ENCODE measurements around the gene ZNF787. TPM values are rescaled to one million over a fixed set of nuclear protein-coding genes. Genes with fewer than 3 reads are reported as not detected.

ZNF787 gene
- total and polyA plus RNA-seq, 2 of the 4 experiments (the other 2 are of a cell fraction) = 4.8 to 11.2 TPM

DNA sequence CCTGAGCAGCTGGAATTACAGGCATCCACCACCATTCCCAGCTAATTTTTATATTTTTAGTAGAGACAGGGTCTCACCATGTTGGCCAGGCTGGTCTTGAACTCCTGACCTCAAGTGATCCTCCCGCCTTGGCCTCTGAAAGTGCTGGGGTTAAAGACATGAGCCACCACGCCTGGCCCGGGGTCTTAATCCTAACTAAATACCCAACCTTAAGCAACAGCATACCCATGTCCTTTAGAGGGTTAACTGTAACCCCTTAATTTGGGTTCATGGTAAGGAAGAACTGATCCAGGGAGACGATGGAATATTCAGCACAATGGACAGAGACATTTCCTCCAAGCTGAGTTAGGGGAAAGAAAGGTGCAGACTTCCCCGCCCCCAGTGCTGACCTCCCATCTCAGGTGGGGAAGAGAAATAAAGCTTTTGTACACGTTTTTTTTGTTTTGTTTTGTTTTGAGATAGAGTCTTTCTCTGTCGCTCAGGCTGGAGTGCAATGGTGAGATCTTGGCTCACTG, 46.0 kb upstream of the ZNF787 start:
- no peak for ATAC-seq (ENCODE audit: low read depth)
- no TSS peak for BruUV-seq (replicated peaks)
- H4K8ac ChIP-seq (ENCODE audit: low read depth in 2 of 2, low read length in 2 of 2) = no peak overlapping the region
- H2AK9ac ChIP-seq (replicated peaks; ENCODE audit: low read depth, low read length, poor library complexity) = no peak overlapping the region
- H3K36me3 ChIP-seq (ENCODE audit: control insufficient read depth, insufficient read depth, low read length) = no peaks in the 10 kb centered on the region
- intact Hi-C loops (cut with micrococcal nuclease) (no loop called here), dilution Hi-C loops (cut with HindIII; ENCODE audit: low sequenced_read_pairs, unreplicated experiment) (no loop called here), in situ Hi-C loops (cut with MboI; ENCODE audit: low sequenced_read_pairs) (loop anchor here (5.0 kb wide), 1 partner anchor 85 kb away; no protein-coding TSS in a partner anchor)
- H2AFZ ChIP-seq (replicated peaks; ENCODE audit: low read length, poor library complexity) = no peak overlapping the region
- H4K5ac ChIP-seq (ENCODE audit: low read depth, low read length) = no peak overlapping the region
- H3K23ac ChIP-seq (ENCODE audit: low read depth, low read length) = no peak overlapping the region
- no peak overlapping the region for H2BK5ac ChIP-seq (ENCODE audit: low read depth, low read length, poor library complexity, severe bottlenecking)
- H3K27me3 ChIP-seq (ENCODE audit: control insufficient read depth, insufficient read depth, low read length) = no peaks in the 10 kb centered on the region
- no peak overlapping the region for H3K14ac ChIP-seq (replicated peaks; ENCODE audit: low read depth, low read length)
- H3K18ac ChIP-seq (ENCODE audit: low read depth, low read length) = no peak overlapping the region
- no peak overlapping the region for H2BK15ac ChIP-seq (ENCODE audit: low read depth, low read length)
- H3K4me2 ChIP-seq (ENCODE audit: low read depth, low read length) = no peak overlapping the region
- no peak overlapping the region for H3K9ac ChIP-seq (ENCODE audit: low read depth, low read length)
- H4K20me1 ChIP-seq (ENCODE audit: insufficient read depth, low read length) = no peaks in the 10 kb centered on the region
- H4K91ac ChIP-seq (ENCODE audit: insufficient read depth, low read depth, low read length) = no peak overlapping the region
- no peak for DNase-seq
- H3K9me3 ChIP-seq (ENCODE audit: control insufficient read depth, insufficient read depth, low read length) = no peaks in the 10 kb centered on the region
- no peak overlapping the region for H2AK5ac ChIP-seq (ENCODE audit: low read depth, low read length)
- POLR2A ChIA-PET (ENCODE audit: unreplicated experiment) = no interaction called here
- H3K9me1 ChIP-seq (ENCODE audit: insufficient read depth, low read length) = no peaks in the 10 kb centered on the region
- H3K79me1 ChIP-seq (ENCODE audit: low read depth in 1 of 2, low read length in 2 of 2) = no peaks in the 10 kb centered on the region
- H3K4me1 ChIP-seq (ENCODE audit: control insufficient read depth, insufficient read depth, low read length) = no peaks in the 10 kb centered on the region
- no CpG with 5 or more reads among the region's 7 CpGs for WGBS, 2 experiments (ENCODE audit: extremely low coverage in 2 of 2, insufficient read length in 1 of 2)
- no peak overlapping the region for H3K4ac ChIP-seq (ENCODE audit: low read depth, low read length)
- H2BK120ac ChIP-seq (ENCODE audit: low read depth, low read length) = no peak overlapping the region
- CTCF ChIA-PET = interaction anchor here (1.3 to 1.8 kb wide), 2 partner anchors 86 to 101 kb away, joined by 4 to 8 read pairs; no protein-coding TSS in a partner anchor
- no peak for TF ChIP-seq NFE2L2 (IDR thresholded peaks at IDR 0.05; ENCODE audit: low read depth, low read length)
- no peak for TF ChIP-seq RCOR1 (IDR thresholded peaks at IDR 0.05; ENCODE audit: insufficient replicate concordance, low read length)
- TF ChIP-seq, protein P1, sequence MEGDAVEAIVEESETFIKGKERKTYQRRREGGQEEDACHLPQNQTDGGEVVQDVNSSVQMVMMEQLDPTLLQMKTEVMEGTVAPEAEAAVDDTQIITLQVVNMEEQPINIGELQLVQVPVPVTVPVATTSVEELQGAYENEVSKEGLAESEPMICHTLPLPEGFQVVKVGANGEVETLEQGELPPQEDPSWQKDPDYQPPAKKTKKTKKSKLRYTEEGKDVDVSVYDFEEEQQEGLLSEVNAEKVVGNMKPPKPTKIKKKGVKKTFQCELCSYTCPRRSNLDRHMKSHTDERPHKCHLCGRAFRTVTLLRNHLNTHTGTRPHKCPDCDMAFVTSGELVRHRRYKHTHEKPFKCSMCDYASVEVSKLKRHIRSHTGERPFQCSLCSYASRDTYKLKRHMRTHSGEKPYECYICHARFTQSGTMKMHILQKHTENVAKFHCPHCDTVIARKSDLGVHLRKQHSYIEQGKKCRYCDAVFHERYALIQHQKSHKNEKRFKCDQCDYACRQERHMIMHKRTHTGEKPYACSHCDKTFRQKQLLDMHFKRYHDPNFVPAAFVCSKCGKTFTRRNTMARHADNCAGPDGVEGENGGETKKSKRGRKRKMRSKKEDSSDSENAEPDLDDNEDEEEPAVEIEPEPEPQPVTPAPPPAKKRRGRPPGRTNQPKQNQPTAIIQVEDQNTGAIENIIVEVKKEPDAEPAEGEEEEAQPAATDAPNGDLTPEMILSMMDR (conservative IDR thresholded peaks at IDR 0.05; ENCODE audit: low read depth, low read length) = no peak
- no peak for TF ChIP-seq CEBPB (IDR thresholded peaks at IDR 0.05; ENCODE audit: low read depth, low read length)
- TF ChIP-seq RAD21 (IDR thresholded peaks at IDR 0.05; ENCODE audit: low read length) = no peak
- TF ChIP-seq, protein P2, sequence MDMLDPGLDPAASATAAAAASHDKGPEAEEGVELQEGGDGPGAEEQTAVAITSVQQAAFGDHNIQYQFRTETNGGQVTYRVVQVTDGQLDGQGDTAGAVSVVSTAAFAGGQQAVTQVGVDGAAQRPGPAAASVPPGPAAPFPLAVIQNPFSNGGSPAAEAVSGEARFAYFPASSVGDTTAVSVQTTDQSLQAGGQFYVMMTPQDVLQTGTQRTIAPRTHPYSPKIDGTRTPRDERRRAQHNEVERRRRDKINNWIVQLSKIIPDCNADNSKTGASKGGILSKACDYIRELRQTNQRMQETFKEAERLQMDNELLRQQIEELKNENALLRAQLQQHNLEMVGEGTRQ (IDR thresholded peaks at IDR 0.05; ENCODE audit: low read depth, low read length) = no peak
- TF ChIP-seq CHD1 (IDR thresholded peaks at IDR 0.05; ENCODE audit: low read depth, low read length) = no peak
- TF ChIP-seq MAZ (IDR thresholded peaks at IDR 0.05; ENCODE audit: borderline replicate concordance, low read depth, low read length) = no peak
- TF ChIP-seq, protein P3, sequence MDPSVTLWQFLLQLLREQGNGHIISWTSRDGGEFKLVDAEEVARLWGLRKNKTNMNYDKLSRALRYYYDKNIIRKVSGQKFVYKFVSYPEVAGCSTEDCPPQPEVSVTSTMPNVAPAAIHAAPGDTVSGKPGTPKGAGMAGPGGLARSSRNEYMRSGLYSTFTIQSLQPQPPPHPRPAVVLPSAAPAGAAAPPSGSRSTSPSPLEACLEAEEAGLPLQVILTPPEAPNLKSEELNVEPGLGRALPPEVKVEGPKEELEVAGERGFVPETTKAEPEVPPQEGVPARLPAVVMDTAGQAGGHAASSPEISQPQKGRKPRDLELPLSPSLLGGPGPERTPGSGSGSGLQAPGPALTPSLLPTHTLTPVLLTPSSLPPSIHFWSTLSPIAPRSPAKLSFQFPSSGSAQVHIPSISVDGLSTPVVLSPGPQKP (IDR thresholded peaks at IDR 0.05; ENCODE audit: borderline replicate concordance, low read depth, low read length) = no peak
- no peak for TF ChIP-seq BHLHE40 (IDR thresholded peaks at IDR 0.05; ENCODE audit: low read depth, low read length)
- TF ChIP-seq MXI1 (IDR thresholded peaks at IDR 0.05; ENCODE audit: borderline replicate concordance, low read depth, low read length) = no peak
- no peak overlapping the region for H3K27ac ChIP-seq (ENCODE audit: insufficient read depth, low read length)
- no peak overlapping the region for H3K56ac ChIP-seq (ENCODE audit: extremely low read depth, insufficient read depth, low read length)
- H3K4me3 ChIP-seq (ENCODE audit: insufficient read depth, low read depth, low read length) = no peak overlapping the region
- no peak overlapping the region for H2BK20ac ChIP-seq (ENCODE audit: low read depth, low read length)

All from IMR-90 (cell line).